Measurements from ENCODE around the gene KIAA1210.

GRCh38 chrX:119063428-119063827 is 64.2 kb downstream of the KIAA1210 start:
- TF ChIP-seq CTCF (IDR thresholded peaks at IDR 0.05) (no peak), POLR2A (IDR thresholded peaks at IDR 0.05) (no peak)
